ENCODE data around the gene TSPAN10. TPM values are rescaled to one million over a fixed set of nuclear protein-coding genes. Genes with fewer than 3 reads are reported as not detected.
A peak's percentile ranks its signal among the peaks of the same experiment; 100 is the strongest.

Gene TSPAN10
- total RNA-seq, 1 donor from 2014 or later = 1.1 TPM

GRCh38 chr17:81682565-81683207 is 45.7 kb downstream of the TSPAN10 start:
- peak overlapping the region; percentile 91 for H3K4me3 ChIP-seq
- H3K27ac ChIP-seq = peak overlapping the region; percentile 82
- peaks cover 24% of the 10 kb centered on the region for H3K36me3 ChIP-seq
- no peaks in the 10 kb centered on the region for H3K27me3 ChIP-seq
- no peak for TF ChIP-seq CTCF (IDR thresholded peaks at IDR 0.05)
- no peak for ATAC-seq
- DNase-seq = no peak
- H3K9me3 ChIP-seq = no peaks in the 10 kb centered on the region
- peaks cover 27% of the 10 kb centered on the region for H3K4me1 ChIP-seq
- intact Hi-C loops (cut with DNase I) = no loop called here

- H3K27me3 ChIP-seq = no peaks in the 10 kb centered on the region
- intact Hi-C loops (cut with DNase I) = no loop called here
- H3K9me3 ChIP-seq = no peaks in the 10 kb centered on the region
- no peak for ATAC-seq
- TF ChIP-seq CTCF (IDR thresholded peaks at IDR 0.05) = no peak
- H3K4me3 ChIP-seq = peak overlapping the region; percentile 91
- peaks cover 27% of the 10 kb centered on the region for H3K4me1 ChIP-seq
- no peak for DNase-seq
- H3K27ac ChIP-seq = peak overlapping the region; percentile 82
- peaks cover 30% of the 10 kb centered on the region for H3K36me3 ChIP-seq
These were observed 46.2 kb downstream of the TSPAN10 start for GRCh38 chr17:81683208-81683583.

GRCh38 chr17:81683584-81684441 is 46.8 kb downstream of the TSPAN10 start, which contains the start of the genes ARL16 and HGS:
ARL16 (minus strand) TSS chr17:81683797; CDS start chr17:81683753, 44 bp downstream.
HGS (plus strand) TSS chr17:81684011; CDS start chr17:81684067, 56 bp downstream.
- Histone ChIP-seq H3K27ac (peak within 1 kb of the TSS; percentile 88), H3K27me3 (no peaks in the 10 kb centered on the region), H3K9me3 (no peaks in the 10 kb centered on the region), H3K4me1 (peaks cover 27% of the 10 kb centered on the region), H3K36me3 (peaks cover 36% of the 10 kb centered on the region), H3K4me3 (peak within 1 kb of the TSS; percentile 91)
- ATAC-seq (peak; percentile 98), DNase-seq (peak; percentile 98)
- intact Hi-C loops (cut with DNase I) = no loop called here
- TF ChIP-seq CTCF (IDR thresholded peaks at IDR 0.05) = no peak

- Histone ChIP-seq H3K27ac (peak overlapping the region; percentile 88), H3K4me3 (peak overlapping the region; percentile 91), H3K27me3 (no peaks in the 10 kb centered on the region), H3K36me3 (peaks cover 42% of the 10 kb centered on the region), H3K9me3 (no peaks in the 10 kb centered on the region), H3K4me1 (peaks cover 27% of the 10 kb centered on the region)
- intact Hi-C loops (cut with DNase I) = no loop called here
- ATAC-seq = no peak
- no peak for DNase-seq
- TF ChIP-seq CTCF (IDR thresholded peaks at IDR 0.05) = no peak
These were observed 47.5 kb downstream of the TSPAN10 start for GRCh38 chr17:81684442-81684911.

GRCh38 chr17:81685108-81685507 is 48.1 kb downstream of the TSPAN10 start:
- TF ChIP-seq CTCF (IDR thresholded peaks at IDR 0.05) = no peak
- DNase-seq (no peak), ATAC-seq (no peak)
- no peaks in the 10 kb centered on the region for H3K27me3 ChIP-seq
- intact Hi-C loops (cut with DNase I) = no loop called here
- H3K4me1 ChIP-seq = peaks cover 27% of the 10 kb centered on the region
- H3K27ac ChIP-seq = peak overlapping the region; percentile 88
- H3K36me3 ChIP-seq = peaks cover 49% of the 10 kb centered on the region
- peak overlapping the region; percentile 91 for H3K4me3 ChIP-seq
- no peaks in the 10 kb centered on the region for H3K9me3 ChIP-seq

All from upper lobe of right lung (tissue), 1 donor.